Retinal pigment epithelial cell (primary cell): Measurements from ENCODE around the gene AKAP8.
"Not testable (repeated sequence)": the region's sequence is repeated elsewhere in the genome, so short reads cannot be mapped to it uniquely, and the experiment has no call there.

ENCODE experiments used
- DNase-seq: peaks from one replicate; pipeline ENCODE4 v3.0.0-alpha.2; 2010; ENCODE audit warnings: low read depth
- H3K4me3 ChIP-seq: 2 replicates; pipeline ENCODE4 v1.5.1; 2011; ENCODE audit warnings: mild to moderate bottlenecking, low read length, control low read depth, moderate library complexity
- TF ChIP-seq, protein P1 (sequence below): conservative IDR thresholded peaks from 2 replicates; pipeline ENCODE4 v1.5.1; 2011; ENCODE audit warnings: low read depth, low read length, control low read depth, inconsistent platforms

Gene AKAP8

DNA sequence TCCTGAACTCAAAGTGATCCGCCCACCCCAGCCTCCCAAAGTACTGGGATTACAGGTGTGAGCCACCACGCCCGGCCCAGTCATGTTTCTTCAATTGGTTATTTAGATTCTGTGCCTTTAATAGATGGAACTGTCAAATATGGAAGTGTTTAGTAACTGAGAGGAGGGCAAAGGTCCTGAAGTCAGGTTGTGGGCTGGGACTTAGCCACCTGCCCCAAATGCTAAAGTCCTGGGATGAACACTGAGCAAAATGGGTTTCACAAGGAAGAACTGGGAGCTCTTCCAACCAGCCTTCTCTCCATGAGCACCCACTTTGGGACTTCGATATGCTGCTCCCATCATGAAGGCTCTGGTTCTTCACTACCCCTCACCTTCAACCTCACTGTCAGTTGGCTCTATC, 21.7 kb downstream of the AKAP8 start:
- TF ChIP-seq, protein P1, sequence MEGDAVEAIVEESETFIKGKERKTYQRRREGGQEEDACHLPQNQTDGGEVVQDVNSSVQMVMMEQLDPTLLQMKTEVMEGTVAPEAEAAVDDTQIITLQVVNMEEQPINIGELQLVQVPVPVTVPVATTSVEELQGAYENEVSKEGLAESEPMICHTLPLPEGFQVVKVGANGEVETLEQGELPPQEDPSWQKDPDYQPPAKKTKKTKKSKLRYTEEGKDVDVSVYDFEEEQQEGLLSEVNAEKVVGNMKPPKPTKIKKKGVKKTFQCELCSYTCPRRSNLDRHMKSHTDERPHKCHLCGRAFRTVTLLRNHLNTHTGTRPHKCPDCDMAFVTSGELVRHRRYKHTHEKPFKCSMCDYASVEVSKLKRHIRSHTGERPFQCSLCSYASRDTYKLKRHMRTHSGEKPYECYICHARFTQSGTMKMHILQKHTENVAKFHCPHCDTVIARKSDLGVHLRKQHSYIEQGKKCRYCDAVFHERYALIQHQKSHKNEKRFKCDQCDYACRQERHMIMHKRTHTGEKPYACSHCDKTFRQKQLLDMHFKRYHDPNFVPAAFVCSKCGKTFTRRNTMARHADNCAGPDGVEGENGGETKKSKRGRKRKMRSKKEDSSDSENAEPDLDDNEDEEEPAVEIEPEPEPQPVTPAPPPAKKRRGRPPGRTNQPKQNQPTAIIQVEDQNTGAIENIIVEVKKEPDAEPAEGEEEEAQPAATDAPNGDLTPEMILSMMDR: no peak
- no peak overlapping the region for H3K4me3 ChIP-seq
- no peak for DNase-seq

DNA sequence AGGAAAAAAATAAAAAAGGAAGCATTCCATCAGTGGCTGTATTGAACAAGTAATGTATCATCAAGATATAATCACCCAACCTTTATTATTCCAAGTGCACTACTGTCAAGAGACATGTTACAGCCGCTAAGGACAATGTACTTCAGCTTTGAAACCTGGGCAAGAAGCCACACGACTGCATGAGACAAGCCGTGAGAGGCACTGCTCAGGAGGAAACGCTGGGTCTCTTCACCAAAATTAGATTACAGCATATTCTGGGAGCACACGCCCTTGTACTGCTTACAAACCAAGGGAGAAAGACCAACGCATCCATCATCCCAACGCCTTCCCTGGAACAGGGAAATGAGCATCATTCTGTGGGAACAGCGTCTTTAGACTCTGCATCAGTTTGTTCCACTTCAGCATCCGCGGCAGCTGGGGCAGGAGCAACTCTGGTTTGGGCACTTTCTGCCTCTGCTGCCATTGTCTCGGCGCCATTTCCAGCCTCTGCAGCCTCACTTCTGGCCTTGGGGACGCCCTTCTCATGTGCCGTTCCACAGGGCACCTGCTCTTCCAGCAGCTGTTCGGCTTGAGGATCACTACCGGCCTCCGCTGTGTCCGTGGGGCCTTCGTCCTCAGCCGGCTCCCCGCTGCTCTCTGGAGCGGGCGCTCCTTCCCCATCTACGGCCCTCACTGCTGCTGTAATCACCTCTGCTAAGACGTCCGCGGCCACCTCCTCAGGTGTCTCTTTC, 24.9 kb downstream of the AKAP8 start:
- no peak for DNase-seq
- H3K4me3 ChIP-seq: no peak overlapping the region
- TF ChIP-seq, protein P1: no peak

DNA sequence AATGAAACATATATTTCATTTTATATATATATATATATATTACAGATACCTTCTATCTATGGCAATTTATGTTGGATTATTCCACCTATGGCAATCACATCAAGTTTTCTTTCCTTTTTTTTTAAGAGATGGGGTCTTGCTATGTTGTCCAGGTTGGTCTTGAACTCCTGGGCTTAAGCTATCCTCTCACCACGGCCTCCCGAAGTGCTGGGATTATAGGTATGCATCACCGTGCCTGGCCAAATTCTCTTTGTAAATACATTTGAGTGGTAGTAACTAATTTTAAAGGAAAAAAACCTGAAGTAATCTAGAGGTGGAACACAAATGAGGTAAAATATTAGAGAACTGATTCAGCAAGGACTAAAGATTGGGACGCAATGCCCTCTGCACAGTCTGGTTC, 25.7 kb downstream of the AKAP8 start:
- no peak for DNase-seq
- H3K4me3 ChIP-seq: no peak overlapping the region
- TF ChIP-seq, protein P1: no peak

DNA sequence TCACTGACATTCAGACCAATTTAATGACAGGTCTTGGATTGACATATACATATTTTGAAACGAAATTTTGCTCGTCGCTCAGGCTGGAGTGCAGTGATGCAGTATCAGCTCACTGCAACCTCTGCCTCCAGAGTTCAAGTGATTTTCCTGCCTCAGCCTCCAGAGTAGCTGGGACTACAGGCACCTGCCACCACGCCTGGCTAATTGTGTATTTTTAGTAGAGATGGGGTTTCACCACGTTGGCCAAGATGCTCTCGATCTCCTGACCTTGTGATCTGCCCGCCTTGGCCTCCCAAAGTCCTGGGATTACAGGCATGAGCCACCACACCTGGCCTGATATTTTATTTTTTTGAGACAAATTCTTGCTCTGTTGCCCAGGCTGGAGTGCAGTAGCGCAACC, 27.1 kb downstream of the AKAP8 start:
- DNase-seq, H3K4me3 ChIP-seq: not testable (repeated sequence)

DNA sequence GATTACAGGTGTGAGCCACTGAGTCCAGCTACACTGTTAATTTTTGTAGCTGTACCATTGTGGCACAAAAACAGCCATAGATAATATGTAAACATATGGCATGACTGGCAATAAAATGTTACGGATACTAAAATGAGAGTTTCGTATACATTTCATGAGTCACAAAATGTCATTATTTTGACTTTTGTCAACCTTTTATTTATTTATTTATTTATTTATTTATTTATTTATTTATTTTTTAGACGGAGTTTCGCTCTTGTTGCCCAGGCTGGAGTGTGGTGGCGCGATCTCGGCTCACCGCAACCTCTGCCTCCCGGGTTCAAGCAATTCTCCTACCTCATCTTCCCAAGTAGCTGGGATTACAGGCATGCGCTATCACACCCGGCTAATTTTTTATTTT, 38.3 kb downstream of the AKAP8 start:
- not testable (repeated sequence) for H3K4me3 ChIP-seq, DNase-seq

DNA sequence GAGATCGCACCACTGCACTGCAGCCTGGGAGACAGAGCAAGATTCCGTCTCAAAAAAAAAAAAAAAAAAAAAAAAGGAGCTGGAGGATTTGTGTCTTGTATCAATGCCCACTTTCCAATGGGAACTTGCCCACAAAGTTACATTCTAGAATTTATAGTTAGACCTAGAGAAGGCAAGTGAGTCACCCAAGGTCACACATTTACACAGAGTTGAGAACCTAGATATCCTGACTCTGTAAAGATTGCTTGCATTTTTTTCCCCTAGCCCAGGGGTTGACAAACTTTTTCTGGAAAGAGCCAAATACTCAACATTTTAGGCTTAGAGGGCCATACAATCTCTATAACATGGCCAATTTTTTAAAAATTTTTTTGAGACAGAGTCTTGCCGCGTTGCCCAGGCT, 39.5 kb downstream of the AKAP8 start:
- TF ChIP-seq, protein P1: no peak
- DNase-seq: no peak

DNA sequence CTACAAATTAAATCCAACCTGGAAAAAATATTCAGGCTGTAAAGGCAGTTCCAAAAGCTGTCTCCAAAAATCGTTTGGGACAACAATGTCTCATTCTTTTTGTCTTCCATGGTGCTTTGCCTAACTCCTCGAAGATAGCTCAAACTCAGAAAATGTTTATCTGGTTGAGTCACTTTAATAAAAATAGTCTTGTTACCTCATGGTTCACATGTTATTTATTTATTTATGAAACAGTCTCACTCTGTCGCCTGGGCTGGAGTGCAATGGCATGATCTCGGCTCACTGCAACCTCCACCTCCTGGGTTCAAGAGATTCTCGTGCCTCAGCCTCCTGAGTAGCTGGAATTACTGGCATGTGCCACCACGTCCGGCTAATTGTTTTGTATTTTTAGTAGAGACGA, 42.4 kb downstream of the AKAP8 start:
- H3K4me3 ChIP-seq: no peak overlapping the region
- TF ChIP-seq, protein P1: no peak
- DNase-seq: no peak

More for the DNA sequence above, 39.5 kb downstream of the AKAP8 start:
- H3K4me3 ChIP-seq: no peak overlapping the region

DNA sequence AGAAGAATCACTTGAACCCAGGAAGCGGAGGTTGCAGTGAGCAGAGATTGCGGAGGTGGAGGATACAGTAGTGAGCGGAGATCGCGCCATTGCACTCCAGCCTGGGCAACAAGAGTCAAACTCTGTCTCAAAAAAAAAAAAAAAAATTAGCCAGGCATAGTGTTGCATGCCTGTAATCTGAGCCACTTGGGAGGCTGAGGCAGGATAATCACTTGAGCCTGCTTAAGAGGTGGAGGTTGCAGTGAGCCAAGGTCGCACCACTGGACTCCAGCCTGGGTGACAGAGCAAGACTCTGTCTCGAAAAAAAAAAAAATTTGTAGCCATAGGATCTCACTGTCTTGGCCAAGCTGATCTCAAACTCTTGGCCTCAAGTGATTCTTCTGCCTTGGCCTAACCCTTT, 43.6 kb downstream of the AKAP8 start:
- not testable (repeated sequence) for DNase-seq, H3K4me3 ChIP-seq

DNA sequence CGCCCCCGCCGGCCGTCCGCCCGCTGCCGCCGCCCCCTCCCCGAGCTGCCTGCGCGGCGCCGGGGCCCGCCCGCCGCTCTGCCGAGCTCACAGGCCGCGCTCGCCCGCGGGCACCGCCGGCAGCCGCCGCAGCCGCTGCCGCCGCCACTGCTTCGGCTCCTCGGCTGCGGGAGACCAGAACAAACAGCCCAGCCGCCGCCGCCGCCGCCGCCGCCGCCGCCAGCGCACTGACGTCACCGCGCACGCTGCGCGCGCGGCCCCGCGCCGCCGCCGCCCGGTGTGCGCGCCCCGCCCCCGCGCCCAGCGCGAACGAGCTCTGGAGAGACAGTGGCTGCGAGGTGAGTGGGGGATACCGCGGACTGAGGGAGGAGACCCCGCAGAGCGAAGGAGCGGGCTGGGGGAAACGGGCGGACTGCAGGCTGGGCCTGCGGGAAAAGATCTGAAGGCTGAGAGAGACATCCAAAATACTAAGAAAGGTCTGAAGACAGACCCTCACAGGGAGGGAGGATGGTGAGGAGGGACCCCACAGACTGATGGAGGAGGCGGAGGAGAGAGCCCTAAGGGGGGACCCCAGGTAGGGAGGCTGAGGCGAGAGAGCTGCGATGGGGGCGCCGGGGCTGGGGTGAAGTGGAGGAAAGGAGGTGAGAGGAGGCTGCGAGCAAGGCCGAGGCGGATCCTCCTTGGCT, 47.1 kb downstream of the AKAP8 start, which contains the start of gene BRD4:
TSS of gene BRD4 (minus strand) at position 229 of the 686 bp plus-strand sequence. CDS start 59,440 bp downstream, outside the sequence.
- no peak for DNase-seq
- H3K4me3 ChIP-seq: peak within 1 kb of the TSS; percentile 92
- TF ChIP-seq, protein P1: no peak
